T-helper 2 cell treated with Interferon-gamma antibody and Interleukin-4, amounts not matched to agents 5 μg/mL and 100 μg/mL, for 36 hours (primary cell): ENCODE data around the gene PLPP6.

Source experiments
- DNase-seq: peaks from one replicate; pipeline ENCODE4 v3.0.0; 2021; ENCODE audit warnings: low spot score
- H3K27ac Mint-ChIP-seq: one replicate; pipeline ENCODE4 v1.8.0; 2021; ENCODE audit warnings: mild to moderate bottlenecking, mixed read lengths
- H3K27me3 Mint-ChIP-seq: one replicate; pipeline ENCODE4 v1.8.0; 2021; ENCODE audit warnings: low read depth, mixed read lengths
- H3K36me3 Mint-ChIP-seq: one replicate; pipeline ENCODE4 v1.8.0; 2021; ENCODE audit warnings: low read depth, mixed read lengths
- H3K4me1 Mint-ChIP-seq: one replicate; pipeline ENCODE4 v1.8.0; 2021; ENCODE audit warnings: low read depth, mixed read lengths
- H3K4me3 Mint-ChIP-seq: one replicate; pipeline ENCODE4 v1.8.0; 2022; ENCODE audit warnings: mild to moderate bottlenecking, moderate library complexity, mixed read lengths
- H3K9me3 Mint-ChIP-seq: one replicate; pipeline ENCODE4 v1.8.0; 2021; ENCODE audit warnings: mixed read lengths

Gene PLPP6

DNA sequence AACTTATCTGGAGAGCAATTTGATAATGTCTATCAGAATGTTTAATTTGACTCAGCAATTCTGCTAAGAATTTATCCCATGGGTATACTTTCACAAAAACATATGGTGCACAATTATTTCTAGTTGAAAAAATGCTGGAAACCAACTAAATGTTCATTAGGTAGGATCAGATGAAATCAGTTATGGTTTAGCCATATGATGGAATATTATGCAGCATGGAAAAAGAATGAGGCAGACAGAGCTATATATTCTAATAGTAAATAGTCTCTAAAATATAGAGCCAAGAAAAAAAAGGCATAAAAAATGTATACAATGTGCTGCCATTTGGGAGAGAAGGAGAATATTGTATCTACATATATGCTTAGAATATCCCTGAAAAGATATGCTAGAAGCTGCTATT is 7.8 kb downstream of the PLPP6 start:
- Mint-ChIP-seq H3K4me1 (peaks cover 33% of the 10 kb centered on the region), H3K27ac (no peak overlapping the region), H3K9me3 (no peaks in the 10 kb centered on the region), H3K27me3 (peaks cover 10% of the 10 kb centered on the region), H3K36me3 (no peaks in the 10 kb centered on the region), H3K4me3 (no peak overlapping the region)
- no peak for DNase-seq

DNA sequence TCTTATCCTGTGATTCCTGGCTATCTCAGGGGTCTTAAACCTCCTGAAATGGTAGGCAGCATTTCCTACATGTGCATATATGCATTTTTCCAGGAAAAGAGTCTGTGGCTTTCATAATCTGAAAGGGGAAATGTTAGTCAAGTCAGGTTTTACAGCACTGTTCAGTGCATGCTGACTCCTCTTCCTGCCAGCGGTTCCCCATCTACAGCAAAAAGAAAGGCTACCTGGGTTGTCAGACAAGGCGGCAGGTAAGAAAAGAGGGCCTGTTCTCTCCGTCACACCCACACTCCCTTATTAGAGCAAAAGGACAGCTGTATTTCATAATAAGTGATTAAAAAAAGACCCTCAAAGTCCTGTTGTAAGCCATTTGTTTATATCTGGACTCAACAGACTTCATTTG is 8.5 kb downstream of the PLPP6 start:
- DNase-seq: no peak
- H3K4me1 Mint-ChIP-seq: peaks cover 26% of the 10 kb centered on the region
- H3K27me3 Mint-ChIP-seq: peaks cover 10% of the 10 kb centered on the region
- H3K4me3 Mint-ChIP-seq: no peak overlapping the region
- H3K27ac Mint-ChIP-seq: peak overlapping the region; percentile 11
- peaks cover under 1% of the 10 kb centered on the region for H3K36me3 Mint-ChIP-seq
- no peaks in the 10 kb centered on the region for H3K9me3 Mint-ChIP-seq

DNA sequence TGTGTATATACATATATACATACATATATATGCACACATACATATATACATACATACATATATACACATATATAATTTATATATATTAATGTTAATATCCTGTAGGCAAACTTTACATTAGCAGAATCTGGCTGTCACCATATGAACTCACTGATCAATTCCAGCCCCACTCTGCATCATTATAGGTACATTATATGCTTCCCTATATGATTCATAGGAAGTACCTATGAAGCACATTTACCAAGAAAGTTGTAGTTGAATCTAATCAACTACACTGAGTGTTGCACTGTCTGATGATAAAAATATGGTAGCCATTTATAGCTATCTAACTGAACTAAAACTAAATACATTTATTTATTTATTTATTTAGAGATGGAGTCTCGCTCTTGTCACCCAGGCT is 9.6 kb downstream of the PLPP6 start:
- Mint-ChIP-seq H3K4me1 (peaks cover 16% of the 10 kb centered on the region), H3K9me3 (no peaks in the 10 kb centered on the region), H3K4me3 (no peak overlapping the region), H3K36me3 (peaks cover 2% of the 10 kb centered on the region), H3K27me3 (peaks cover 5% of the 10 kb centered on the region), H3K27ac (no peak overlapping the region)
- no peak for DNase-seq

DNA sequence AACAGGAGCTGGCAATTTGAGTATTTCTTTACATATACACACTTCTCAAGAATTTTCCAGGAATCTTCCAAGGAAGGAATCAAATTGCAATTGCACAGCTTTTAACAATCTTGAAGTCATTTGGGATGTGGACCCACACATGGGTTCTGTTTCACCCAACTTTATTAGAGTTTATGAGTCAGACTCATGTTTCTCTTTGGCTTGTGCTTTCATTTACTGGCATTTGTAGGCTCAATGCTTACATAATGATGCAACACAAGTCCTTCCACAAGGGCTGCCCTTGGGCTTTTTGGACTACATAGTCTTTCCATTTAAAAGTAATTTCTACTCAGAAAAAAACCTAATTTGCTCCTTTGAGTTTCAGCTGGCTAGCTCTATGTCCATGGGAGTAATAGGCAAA is 12.7 kb downstream of the PLPP6 start:
- no peak for DNase-seq
- H3K27me3 Mint-ChIP-seq: no peaks in the 10 kb centered on the region
- H3K27ac Mint-ChIP-seq: no peak overlapping the region
- H3K4me3 Mint-ChIP-seq: no peak overlapping the region
- peaks cover 2% of the 10 kb centered on the region for H3K36me3 Mint-ChIP-seq
- no peaks in the 10 kb centered on the region for H3K9me3 Mint-ChIP-seq
- peaks cover 9% of the 10 kb centered on the region for H3K4me1 Mint-ChIP-seq

DNA sequence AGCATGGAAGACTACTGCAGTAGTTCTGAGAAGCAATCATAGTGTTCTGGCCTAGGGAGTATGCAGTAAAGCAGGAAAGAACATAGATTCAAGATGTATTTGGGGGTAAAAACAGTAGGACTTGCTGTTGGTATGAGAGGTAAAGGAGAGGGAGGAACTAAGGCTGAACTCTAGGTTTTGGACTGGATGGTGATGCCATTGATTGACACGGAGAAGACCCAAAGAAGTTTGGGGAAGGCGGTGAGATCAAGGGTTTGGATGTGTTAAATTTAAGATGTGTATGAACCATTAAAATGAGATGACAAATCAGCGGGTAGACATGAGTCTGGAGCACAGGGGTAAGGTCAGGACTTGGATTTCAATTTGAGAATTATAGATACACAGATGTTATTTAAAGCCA is 15.3 kb downstream of the PLPP6 start:
- H3K36me3 Mint-ChIP-seq: peaks cover 4% of the 10 kb centered on the region
- H3K27ac Mint-ChIP-seq: no peak overlapping the region
- no peak overlapping the region for H3K4me3 Mint-ChIP-seq
- no peaks in the 10 kb centered on the region for H3K9me3 Mint-ChIP-seq
- no peaks in the 10 kb centered on the region for H3K4me1 Mint-ChIP-seq
- H3K27me3 Mint-ChIP-seq: no peaks in the 10 kb centered on the region
- no peak for DNase-seq

DNA sequence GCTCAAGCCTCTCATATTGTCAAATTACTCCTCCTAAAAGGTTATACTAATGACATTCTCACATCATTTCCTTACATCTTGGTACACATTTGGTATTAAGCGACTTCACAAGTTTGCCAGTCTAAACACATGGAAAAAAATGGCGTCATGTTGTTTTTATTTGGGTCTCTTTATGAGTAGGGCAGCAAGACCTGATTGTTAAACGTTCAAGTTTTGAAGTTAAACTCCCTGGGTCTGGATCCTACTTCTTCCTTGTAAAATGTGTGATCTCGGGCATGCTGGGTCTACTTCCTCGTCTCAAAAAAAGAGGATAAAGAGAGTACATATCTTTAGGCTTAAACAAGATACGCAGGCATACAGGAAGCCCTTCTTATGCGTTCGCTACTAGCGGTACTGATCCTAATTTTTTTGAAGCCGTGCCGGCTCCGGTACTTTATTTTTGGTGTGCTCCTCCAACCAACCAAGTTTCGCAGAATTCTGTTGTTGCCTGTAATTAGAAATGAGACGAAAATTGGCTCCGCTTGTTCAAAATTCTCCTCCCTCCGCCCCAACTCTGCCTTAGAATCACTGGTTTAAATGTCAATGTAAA is 16.7 kb downstream of the PLPP6 start:
- Mint-ChIP-seq H3K27ac (no peak overlapping the region), H3K27me3 (no peaks in the 10 kb centered on the region), H3K36me3 (peaks cover 8% of the 10 kb centered on the region), H3K4me1 (no peaks in the 10 kb centered on the region), H3K9me3 (no peaks in the 10 kb centered on the region), H3K4me3 (no peak overlapping the region)
- DNase-seq: no peak

DNA sequence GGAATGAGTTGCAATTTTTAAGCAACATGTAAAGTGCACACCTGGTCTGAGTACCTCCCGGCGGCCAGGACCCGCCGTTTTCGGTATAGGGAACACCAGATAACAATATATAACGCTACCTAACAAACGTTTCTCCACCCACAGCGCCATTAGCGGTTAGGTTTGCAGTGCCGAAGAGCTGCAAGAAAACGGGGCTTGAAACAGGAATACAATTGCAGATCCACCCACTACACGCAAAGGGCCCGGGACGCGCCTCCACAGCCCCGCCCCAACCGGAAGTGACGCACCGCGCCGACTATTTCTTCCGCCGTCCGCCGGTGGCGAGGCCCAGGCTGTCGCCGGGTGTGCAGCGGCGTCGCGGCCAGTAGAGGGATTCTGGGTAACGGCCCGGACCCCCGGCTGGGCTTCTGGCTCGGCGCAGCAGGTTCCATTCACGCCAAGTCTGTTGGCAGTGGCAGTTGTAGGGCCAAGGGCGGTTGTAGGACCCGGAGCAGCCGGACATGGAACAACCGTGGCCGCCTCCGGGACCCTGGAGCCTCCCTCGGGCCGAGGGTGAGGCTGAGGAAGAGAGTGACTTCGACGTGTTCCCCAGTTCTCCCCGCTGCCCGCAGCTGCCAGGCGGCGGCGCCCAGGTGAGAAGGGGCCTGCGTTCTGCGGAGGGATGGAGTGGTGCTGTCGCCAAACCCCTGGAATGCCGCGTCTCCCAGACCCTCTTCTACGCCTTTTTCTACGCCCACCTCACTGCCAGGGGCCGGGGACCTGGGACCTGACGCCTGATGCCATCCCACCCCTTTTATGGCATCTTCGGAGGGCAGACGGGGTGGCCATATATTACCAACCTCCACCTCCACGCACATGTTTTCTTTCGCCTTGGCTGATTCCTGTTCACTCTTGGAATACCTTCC is 17.4 kb downstream of the PLPP6 start, which contains the start of gene CDC37L1:
Gene CDC37L1 (plus strand): TSS at position 302 of the 905 bp plus-strand sequence. CDS start 199 bp downstream, at position 501.
- H3K27me3 Mint-ChIP-seq: no peaks in the 10 kb centered on the region
- no peaks in the 10 kb centered on the region for H3K9me3 Mint-ChIP-seq
- no peak within 1 kb of the TSS for H3K27ac Mint-ChIP-seq
- no peak within 1 kb of the TSS for H3K4me3 Mint-ChIP-seq
- peaks cover 8% of the 10 kb centered on the region for H3K36me3 Mint-ChIP-seq
- peak; percentile 98 for DNase-seq
- H3K4me1 Mint-ChIP-seq: no peaks in the 10 kb centered on the region

DNA sequence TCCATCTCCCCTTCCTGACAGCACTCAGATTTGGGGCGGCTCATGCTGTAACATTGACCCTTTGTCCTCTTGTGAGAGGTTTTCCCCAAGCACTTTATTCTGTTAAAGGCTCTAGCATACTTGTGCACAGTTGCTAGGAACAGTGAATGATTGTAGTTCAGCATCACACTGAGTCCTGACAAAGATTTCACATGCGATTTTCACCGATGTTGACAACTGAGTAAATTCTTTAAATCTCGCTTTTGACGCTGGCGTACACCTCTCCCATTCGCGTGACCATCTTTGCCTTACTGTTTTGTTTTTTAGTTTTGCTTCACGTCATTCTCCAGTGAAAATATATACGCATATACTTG is 18.1 kb downstream of the PLPP6 start:
- Mint-ChIP-seq H3K27me3 (no peaks in the 10 kb centered on the region), H3K27ac (no peak overlapping the region), H3K9me3 (no peaks in the 10 kb centered on the region), H3K4me3 (no peak overlapping the region), H3K36me3 (peaks cover 13% of the 10 kb centered on the region), H3K4me1 (no peaks in the 10 kb centered on the region)
- DNase-seq: no peak

DNA sequence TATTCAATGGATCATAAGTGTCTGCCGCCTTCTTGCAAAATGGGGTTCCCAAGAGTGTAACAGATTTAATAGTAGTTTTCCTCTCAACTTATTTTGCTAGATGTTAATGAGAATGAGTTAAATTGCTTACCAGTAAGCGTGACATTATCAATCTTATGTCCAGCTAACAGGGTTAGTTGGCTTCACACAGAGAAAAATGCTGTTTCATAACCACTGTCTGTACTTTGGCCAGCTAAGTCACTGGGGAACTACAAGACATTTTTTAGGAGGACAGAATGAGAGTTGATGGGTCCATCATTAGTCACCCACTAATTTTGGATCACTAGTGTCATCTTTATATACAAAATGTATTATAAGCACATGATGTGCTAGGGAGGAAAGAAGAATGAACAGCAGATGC is 18.7 kb downstream of the PLPP6 start:
- no peak for DNase-seq
- H3K27ac Mint-ChIP-seq: no peak overlapping the region
- no peak overlapping the region for H3K4me3 Mint-ChIP-seq
- H3K27me3 Mint-ChIP-seq: no peaks in the 10 kb centered on the region
- H3K36me3 Mint-ChIP-seq: peaks cover 15% of the 10 kb centered on the region
- H3K9me3 Mint-ChIP-seq: no peaks in the 10 kb centered on the region
- H3K4me1 Mint-ChIP-seq: no peaks in the 10 kb centered on the region

DNA sequence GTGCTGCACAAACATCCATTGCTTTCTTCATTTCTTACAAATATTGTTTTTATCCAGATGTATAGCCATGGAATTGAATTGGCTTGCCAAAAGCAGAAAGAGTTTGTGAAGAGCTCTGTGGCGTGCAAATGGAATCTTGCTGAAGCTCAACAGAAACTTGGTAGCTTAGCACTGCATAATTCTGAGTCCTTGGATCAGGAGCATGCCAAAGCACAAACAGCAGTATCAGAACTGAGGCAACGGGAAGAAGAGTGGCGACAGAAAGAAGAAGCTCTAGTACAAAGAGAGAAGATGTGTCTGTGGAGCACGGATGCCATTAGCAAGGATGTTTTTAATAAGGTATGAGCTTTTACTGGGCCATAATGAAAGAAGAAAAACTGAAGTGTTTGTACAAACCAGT is 22.7 kb downstream of the PLPP6 start:
- no peak overlapping the region for H3K27ac Mint-ChIP-seq

DNA sequence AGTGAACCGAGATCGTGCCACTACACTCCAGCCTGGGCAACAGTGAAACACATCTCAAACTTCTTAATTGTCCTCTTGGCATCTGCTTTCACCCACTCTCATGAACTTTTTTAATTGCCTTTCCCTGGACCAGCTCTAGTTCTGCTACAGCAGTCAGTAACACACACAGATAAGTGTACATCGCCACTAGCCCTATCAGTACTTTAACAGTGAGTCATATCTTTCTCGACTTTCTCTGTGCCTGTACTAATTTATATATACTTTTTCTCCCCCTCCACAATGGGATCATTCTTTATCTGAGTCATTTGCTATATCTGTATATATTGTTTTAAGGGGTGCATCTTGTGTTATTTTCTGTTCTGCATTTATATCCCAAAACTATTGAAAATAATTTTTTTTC is 24.0 kb downstream of the PLPP6 start:
- no peak overlapping the region for H3K27ac Mint-ChIP-seq

More for the DNA sequence above, 22.7 kb downstream of the PLPP6 start:
- no peak overlapping the region for H3K4me3 Mint-ChIP-seq
- DNase-seq: no peak
- no peaks in the 10 kb centered on the region for H3K27me3 Mint-ChIP-seq
- H3K4me1 Mint-ChIP-seq: peaks cover 6% of the 10 kb centered on the region
- peaks cover 26% of the 10 kb centered on the region for H3K36me3 Mint-ChIP-seq
- no peaks in the 10 kb centered on the region for H3K9me3 Mint-ChIP-seq

DNA sequence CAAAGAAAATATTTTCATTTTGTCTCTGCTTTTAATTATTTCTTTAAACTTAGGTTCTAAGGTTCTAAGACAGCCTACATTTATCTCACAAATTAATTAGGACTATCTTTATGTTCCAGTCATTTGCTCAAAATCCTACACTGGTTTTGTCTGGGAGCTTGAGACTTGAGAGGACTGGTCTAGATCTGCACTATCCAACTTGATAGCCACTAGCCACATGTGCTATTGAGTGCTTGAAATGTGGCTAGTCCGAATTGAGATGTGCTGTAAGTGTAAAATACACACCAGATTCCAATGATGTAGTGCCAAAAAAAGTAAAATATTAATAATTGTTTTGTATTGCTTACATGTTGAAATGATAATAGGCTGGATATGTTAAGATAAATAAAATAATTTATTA is 24.5 kb downstream of the PLPP6 start:
- H3K27me3 Mint-ChIP-seq: no peaks in the 10 kb centered on the region
- H3K36me3 Mint-ChIP-seq: peaks cover 37% of the 10 kb centered on the region
- peaks cover 11% of the 10 kb centered on the region for H3K4me1 Mint-ChIP-seq

More for the DNA sequence above, 24.0 kb downstream of the PLPP6 start:
- H3K36me3 Mint-ChIP-seq: peaks cover 33% of the 10 kb centered on the region
- H3K9me3 Mint-ChIP-seq: no peaks in the 10 kb centered on the region
- no peaks in the 10 kb centered on the region for H3K27me3 Mint-ChIP-seq
- peaks cover 11% of the 10 kb centered on the region for H3K4me1 Mint-ChIP-seq
- no peak overlapping the region for H3K4me3 Mint-ChIP-seq
- DNase-seq: no peak

DNA sequence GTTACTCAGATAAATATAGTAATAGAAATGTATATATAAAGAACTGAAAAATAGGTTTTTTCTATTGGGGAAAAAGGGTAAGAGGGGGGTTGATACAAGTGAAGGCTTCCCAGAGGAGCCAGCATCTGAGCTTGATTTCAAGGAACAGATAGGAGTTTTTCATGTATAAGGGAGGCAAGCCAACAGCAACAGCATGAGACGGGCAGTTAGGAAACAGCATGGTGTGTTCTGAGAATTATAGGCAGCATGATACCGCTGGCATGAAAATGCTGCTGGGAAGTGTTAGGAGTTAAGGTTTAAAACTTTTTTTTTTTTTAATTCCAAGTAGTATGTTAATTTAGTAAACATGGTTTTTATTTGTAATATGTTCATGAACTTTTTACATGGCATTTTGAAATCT is 26.9 kb downstream of the PLPP6 start:
- Mint-ChIP-seq H3K4me3 (no peak overlapping the region), H3K4me1 (peaks cover 11% of the 10 kb centered on the region), H3K27me3 (no peaks in the 10 kb centered on the region), H3K27ac (peak overlapping the region; percentile 41), H3K9me3 (no peaks in the 10 kb centered on the region), H3K36me3 (peaks cover 34% of the 10 kb centered on the region)
- DNase-seq: no peak

More for the DNA sequence above, 24.5 kb downstream of the PLPP6 start:
- Mint-ChIP-seq H3K9me3 (no peaks in the 10 kb centered on the region), H3K4me3 (no peak overlapping the region), H3K27ac (no peak overlapping the region)
- no peak for DNase-seq

DNA sequence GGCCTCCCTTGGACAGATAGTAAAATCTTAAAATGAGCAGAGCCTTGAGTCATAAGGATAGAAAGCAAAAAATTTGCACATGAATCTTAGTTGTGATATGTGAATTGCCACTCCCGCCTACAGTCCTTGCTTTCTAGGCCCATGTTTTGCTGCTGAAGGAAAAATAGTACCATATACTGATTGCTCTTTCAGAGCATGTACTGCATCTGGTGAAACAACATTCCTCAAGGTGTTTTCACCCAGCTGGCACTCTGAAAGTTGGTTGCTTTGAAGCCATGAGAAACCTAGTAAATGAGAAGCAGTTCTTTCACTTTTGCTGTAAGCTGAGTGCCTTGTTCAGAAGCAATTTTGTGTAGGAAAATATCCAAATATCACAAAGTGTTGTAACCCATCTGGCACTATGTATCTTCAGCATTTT is 27.6 kb downstream of the PLPP6 start:
- Mint-ChIP-seq H3K4me3 (no peak overlapping the region), H3K27ac (peak overlapping the region; percentile 61), H3K4me1 (peaks cover 11% of the 10 kb centered on the region), H3K9me3 (no peaks in the 10 kb centered on the region), H3K36me3 (peaks cover 33% of the 10 kb centered on the region), H3K27me3 (no peaks in the 10 kb centered on the region)
- peak; percentile 48 for DNase-seq
